ENCODE data around the gene ATP5F1E. TPM values are rescaled to one million over a fixed set of nuclear protein-coding genes. Genes with fewer than 3 reads are reported as not detected.

The ATP5F1E gene
- polyA plus RNA-seq, 6 donors from 2014 or later: 53.9 to 103 (median 75.5) TPM

- peak; percentile 68 to 72 for ATAC-seq (ENCODE audit: low read depth in 2 of 2)
- DNase-seq: peak; percentile 93
- H3K4me1 Mint-ChIP-seq: peaks cover 47 to 74% (median 68%) of the 10 kb centered on the region in 3 donors
Observed at GRCh38 chr20:59004763-59005522, 27.2 kb downstream of the ATP5F1E start.

GRCh38 chr20:59004493-59004762, 27.7 kb downstream of the ATP5F1E start:
- peaks cover 47 to 69% (median 64%) of the 10 kb centered on the region in 3 donors for H3K4me1 Mint-ChIP-seq
- H3K4me3 Mint-ChIP-seq: peak overlapping the region; percentile 88 to 100 (median 96)
- no peaks in the 10 kb centered on the region for H3K27me3 Mint-ChIP-seq
- peak overlapping the region; percentile 96 to 100 (median 100) for H3K27ac Mint-ChIP-seq
- DNase-seq (no peak), ATAC-seq (ENCODE audit: low read depth in 2 of 2) (peak; percentile 3 to 11)
- peaks cover 0 to 23% of the 10 kb centered on the region in 2 donors for H3K36me3 Mint-ChIP-seq
- no peaks in the 10 kb centered on the region for H3K9me3 Mint-ChIP-seq

More at GRCh38 chr20:59004763-59005522, 27.2 kb downstream of the ATP5F1E start:
- Mint-ChIP-seq H3K36me3 (peaks cover 0 to 23% of the 10 kb centered on the region in 2 donors), H3K9me3 (no peaks in the 10 kb centered on the region), H3K27me3 (no peaks in the 10 kb centered on the region), H3K27ac (peak overlapping the region; percentile 96 to 100 (median 100)), H3K4me3 (peak overlapping the region; percentile 88 to 100 (median 96))

- no peaks in the 10 kb centered on the region for H3K9me3 Mint-ChIP-seq
- H3K36me3 Mint-ChIP-seq: peaks cover 0 to 23% of the 10 kb centered on the region in 2 donors
- DNase-seq: no peak
- no peak for ATAC-seq (ENCODE audit: low read depth in 2 of 2)
- H3K27ac Mint-ChIP-seq: peak overlapping the region; percentile 96 to 100 (median 100)
- peak overlapping the region; percentile 88 to 100 (median 96) for H3K4me3 Mint-ChIP-seq
- H3K4me1 Mint-ChIP-seq: peaks cover 43 to 64% (median 61%) of the 10 kb centered on the region in 3 donors
- no peaks in the 10 kb centered on the region for H3K27me3 Mint-ChIP-seq
Observed at GRCh38 chr20:59003836-59004492, 28.2 kb downstream of the ATP5F1E start.

- peak overlapping the region; percentile 68 to 100 (median 94) for H3K4me3 Mint-ChIP-seq
- H3K27ac Mint-ChIP-seq: peak overlapping the region; percentile 16 to 100 (median 97)
- H3K36me3 Mint-ChIP-seq: peaks cover 0 to 23% of the 10 kb centered on the region in 2 donors
Observed at GRCh38 chr20:59002874-59003399, 29.2 kb downstream of the ATP5F1E start.

GRCh38 chr20:59002388-59002787, 29.7 kb downstream of the ATP5F1E start:
- no peak for ATAC-seq (ENCODE audit: low read depth in 2 of 2)
- H3K36me3 Mint-ChIP-seq: peaks cover 0 to 27% of the 10 kb centered on the region in 2 donors
- H3K4me1 Mint-ChIP-seq: peaks cover 37 to 54% (median 49%) of the 10 kb centered on the region in 3 donors
- no peaks in the 10 kb centered on the region for H3K27me3 Mint-ChIP-seq
- no peaks in the 10 kb centered on the region for H3K9me3 Mint-ChIP-seq
- peak overlapping the region in 5 of 6 donors; percentile 16 to 100 (median 98) for H3K27ac Mint-ChIP-seq
- peak overlapping the region in 6 of 8 donors; percentile 68 to 96 (median 82) for H3K4me3 Mint-ChIP-seq
- DNase-seq: no peak

More at GRCh38 chr20:59002874-59003399, 29.2 kb downstream of the ATP5F1E start:
- Mint-ChIP-seq H3K27me3 (no peaks in the 10 kb centered on the region), H3K9me3 (no peaks in the 10 kb centered on the region), H3K4me1 (peaks cover 37 to 55% (median 54%) of the 10 kb centered on the region in 3 donors)
- ATAC-seq (ENCODE audit: low read depth in 2 of 2) (no peak), DNase-seq (no peak)

GRCh38 chr20:59001449-59002171, 30.5 kb downstream of the ATP5F1E start:
- peak overlapping the region in 2 of 8 donors; percentile 20 to 31 for H3K4me3 Mint-ChIP-seq
- ATAC-seq (ENCODE audit: low read depth in 2 of 2) (no peak), DNase-seq (no peak)
- peak overlapping the region in 4 of 6 donors; percentile 66 to 96 (median 80) for H3K27ac Mint-ChIP-seq
- H3K4me1 Mint-ChIP-seq: peaks cover 37 to 54% (median 53%) of the 10 kb centered on the region in 3 donors
- H3K9me3 Mint-ChIP-seq: no peaks in the 10 kb centered on the region
- H3K36me3 Mint-ChIP-seq: peaks cover 0 to 30% of the 10 kb centered on the region in 2 donors
- no peaks in the 10 kb centered on the region for H3K27me3 Mint-ChIP-seq

GRCh38 chr20:59001068-59001448, 31.1 kb downstream of the ATP5F1E start:
- peaks cover 39 to 54% (median 54%) of the 10 kb centered on the region in 3 donors for H3K4me1 Mint-ChIP-seq
- H3K27me3 Mint-ChIP-seq: no peaks in the 10 kb centered on the region
- H3K9me3 Mint-ChIP-seq: no peaks in the 10 kb centered on the region
- H3K36me3 Mint-ChIP-seq: peaks cover 0 to 30% of the 10 kb centered on the region in 2 donors
- H3K4me3 Mint-ChIP-seq: peak overlapping the region in 1 of 8 donors; percentile 20
- DNase-seq (no peak), ATAC-seq (ENCODE audit: low read depth in 2 of 2) (no peak)
- peak overlapping the region in 2 of 6 donors; percentile 69 to 77 for H3K27ac Mint-ChIP-seq

GRCh38 chr20:59000326-59000725, 31.8 kb downstream of the ATP5F1E start:
- Mint-ChIP-seq H3K27me3 (no peaks in the 10 kb centered on the region), H3K36me3 (peaks cover 5 to 30% of the 10 kb centered on the region in 2 donors), H3K9me3 (no peaks in the 10 kb centered on the region), H3K27ac (peak overlapping the region in 3 of 6 donors; percentile 44 to 97 (median 56)), H3K4me3 (no peak overlapping the region), H3K4me1 (peaks cover 42 to 54% (median 54%) of the 10 kb centered on the region in 3 donors)
- ATAC-seq (ENCODE audit: low read depth in 2 of 2) (no peak), DNase-seq (no peak)

- no peaks in the 10 kb centered on the region for H3K27me3 Mint-ChIP-seq
- DNase-seq: no peak
- H3K36me3 Mint-ChIP-seq: peaks cover 5 to 22% of the 10 kb centered on the region in 2 donors
- no peaks in the 10 kb centered on the region for H3K9me3 Mint-ChIP-seq
- peak overlapping the region in 3 of 6 donors; percentile 9 to 79 (median 47) for H3K27ac Mint-ChIP-seq
- peaks cover 34 to 54% (median 54%) of the 10 kb centered on the region in 3 donors for H3K4me1 Mint-ChIP-seq
- ATAC-seq (ENCODE audit: low read depth in 2 of 2): no peak
- H3K4me3 Mint-ChIP-seq: peak overlapping the region in 1 of 8 donors; percentile 40
Observed at GRCh38 chr20:58998656-58999055, 33.5 kb downstream of the ATP5F1E start.

GRCh38 chr20:58997141-58997770, 34.9 kb downstream of the ATP5F1E start:
- Mint-ChIP-seq H3K9me3 (no peaks in the 10 kb centered on the region), H3K36me3 (peaks cover 5 to 8% of the 10 kb centered on the region in 2 donors), H3K4me3 (no peak overlapping the region), H3K27ac (peak overlapping the region in 3 of 6 donors; percentile 9 to 91 (median 33)), H3K4me1 (peaks cover 22 to 54% (median 46%) of the 10 kb centered on the region in 3 donors), H3K27me3 (no peaks in the 10 kb centered on the region)
- ATAC-seq (ENCODE audit: low read depth in 2 of 2) (no peak), DNase-seq (no peak)

GRCh38 chr20:58996226-58996611, 35.9 kb downstream of the ATP5F1E start:
- H3K9me3 Mint-ChIP-seq: no peaks in the 10 kb centered on the region
- H3K4me1 Mint-ChIP-seq: peaks cover 25 to 48% (median 38%) of the 10 kb centered on the region in 3 donors
- no peak overlapping the region for H3K4me3 Mint-ChIP-seq
- H3K36me3 Mint-ChIP-seq: peaks cover 7 to 11% of the 10 kb centered on the region in 2 donors
- H3K27me3 Mint-ChIP-seq: no peaks in the 10 kb centered on the region
- ATAC-seq (ENCODE audit: low read depth in 2 of 2): no peak
- peak overlapping the region in 1 of 6 donors; percentile 5 for H3K27ac Mint-ChIP-seq
- no peak for DNase-seq

GRCh38 chr20:58995461-58996225, 36.5 kb downstream of the ATP5F1E start:
- peak overlapping the region; percentile 5 to 94 (median 85) for H3K27ac Mint-ChIP-seq
- DNase-seq (no peak), ATAC-seq (ENCODE audit: low read depth in 2 of 2) (no peak)
- H3K9me3 Mint-ChIP-seq: no peaks in the 10 kb centered on the region
- H3K36me3 Mint-ChIP-seq: peaks cover 7 to 11% of the 10 kb centered on the region in 2 donors
- no peaks in the 10 kb centered on the region for H3K27me3 Mint-ChIP-seq
- peaks cover 25 to 45% (median 38%) of the 10 kb centered on the region in 3 donors for H3K4me1 Mint-ChIP-seq
- peak overlapping the region in 1 of 8 donors; percentile 6 for H3K4me3 Mint-ChIP-seq

All from naive B cell (primary cell).